HG02840 (cell line): ENCODE results near the gene EPHB2.

ENCODE experiments used
- ATAC-seq: cut with Tn5 transposase; IDR thresholded peaks from one replicate; pipeline ENCODE4 v1.9.1; 2021; ENCODE audit warnings: mild to moderate bottlenecking, moderate library complexity, moderate number of reproducible peaks; ENCODE audit not compliant: unreplicated experiment, low FRiP score

Gene EPHB2

DNA sequence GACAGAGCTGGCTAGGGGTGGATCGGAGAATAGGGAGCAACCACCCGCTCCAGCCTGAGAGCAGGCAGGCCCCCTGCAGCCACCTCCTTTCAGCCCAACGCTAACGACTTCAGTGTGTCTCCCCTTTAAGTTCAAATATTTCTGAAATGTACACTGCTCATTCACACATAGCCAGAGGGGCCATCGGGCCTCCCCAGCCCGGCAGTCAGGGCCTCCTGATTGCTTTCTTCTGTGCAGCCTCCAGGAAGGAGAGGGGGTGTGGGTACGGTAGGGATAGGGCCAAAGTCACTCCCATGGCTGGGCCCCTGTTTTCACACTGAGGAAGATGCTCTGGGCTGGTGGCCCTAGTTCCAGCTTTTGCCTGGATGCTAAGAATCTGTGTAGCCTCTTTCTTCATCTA lies 64.8 kb downstream of the EPHB2 start:
- no peak for ATAC-seq

GRCh38 chr1:22776035-22776613 lies 65.5 kb downstream of the EPHB2 start:
- no peak for ATAC-seq

- ATAC-seq = no peak
These were observed 66.9 kb downstream of the EPHB2 start for GRCh38 chr1:22777388-22778057.

DNA sequence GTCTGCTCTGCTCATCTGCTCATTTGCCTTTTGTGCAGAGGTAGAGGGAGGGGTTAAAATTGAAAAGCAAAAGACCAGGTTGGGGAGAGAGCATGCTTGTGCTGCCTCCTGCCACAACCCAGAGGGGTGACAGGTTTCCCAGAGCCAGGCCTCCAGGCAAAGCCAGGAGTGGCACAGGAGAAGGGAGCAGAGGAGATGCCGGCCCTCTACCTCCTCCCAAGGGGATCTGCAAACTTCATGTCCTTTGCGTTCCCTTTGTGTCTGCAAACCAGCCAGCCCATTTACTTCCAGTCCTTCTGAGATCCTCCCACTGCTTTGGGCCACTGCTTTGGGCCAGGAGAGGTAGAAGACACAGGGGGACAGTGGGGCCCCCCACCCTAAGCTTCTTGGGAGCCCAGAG lies 67.8 kb downstream of the EPHB2 start:
- no peak for ATAC-seq

GRCh38 chr1:22778862-22779520 lies 68.4 kb downstream of the EPHB2 start:
- ATAC-seq = no peak

DNA sequence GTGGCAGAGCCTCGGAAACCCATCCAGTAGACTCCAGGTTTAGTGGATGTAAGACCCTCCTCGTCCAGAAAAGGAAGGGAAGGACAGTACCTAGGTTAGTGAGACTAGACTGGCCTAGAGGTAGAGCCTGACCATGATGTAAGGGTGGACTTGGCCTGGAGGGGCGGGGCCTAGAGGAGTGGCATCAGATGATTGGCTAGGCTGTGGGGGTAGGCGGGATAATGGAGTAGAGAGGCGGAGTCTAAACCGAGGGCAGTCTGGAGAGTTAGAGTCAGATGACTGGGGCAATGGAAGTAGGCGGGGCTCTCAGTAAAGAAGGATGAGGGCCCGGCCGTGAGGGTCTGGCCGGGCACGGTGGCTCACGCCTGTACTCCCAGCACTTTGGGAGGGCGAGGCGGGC lies 70.1 kb downstream of the EPHB2 start:
- ATAC-seq = no peak

GRCh38 chr1:22781483-22781882 lies 70.8 kb downstream of the EPHB2 start:
- ATAC-seq = no peak

DNA sequence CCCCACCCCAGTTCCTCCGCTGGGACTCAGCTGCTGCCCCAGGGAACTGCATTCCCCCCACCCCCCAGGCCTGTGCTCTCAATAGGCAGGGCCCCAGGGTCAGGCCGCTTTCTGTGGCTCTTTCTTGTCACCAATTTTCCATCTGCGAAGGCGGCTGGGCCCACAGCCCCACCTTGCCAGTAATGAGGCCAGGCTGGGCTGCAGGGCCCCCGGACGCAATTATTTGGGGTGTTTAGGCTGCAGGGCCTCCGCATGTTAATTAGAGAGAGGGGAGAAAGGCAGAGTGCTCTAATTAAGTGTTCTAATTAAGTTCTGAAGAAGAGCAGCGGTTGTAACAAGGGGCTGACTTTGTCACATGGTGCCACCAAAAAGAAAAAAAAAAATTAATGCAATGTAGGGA lies 71.8 kb downstream of the EPHB2 start:
- ATAC-seq = no peak

- ATAC-seq = no peak
These were observed 73.7 kb downstream of the EPHB2 start for GRCh38 chr1:22784317-22784716.

DNA sequence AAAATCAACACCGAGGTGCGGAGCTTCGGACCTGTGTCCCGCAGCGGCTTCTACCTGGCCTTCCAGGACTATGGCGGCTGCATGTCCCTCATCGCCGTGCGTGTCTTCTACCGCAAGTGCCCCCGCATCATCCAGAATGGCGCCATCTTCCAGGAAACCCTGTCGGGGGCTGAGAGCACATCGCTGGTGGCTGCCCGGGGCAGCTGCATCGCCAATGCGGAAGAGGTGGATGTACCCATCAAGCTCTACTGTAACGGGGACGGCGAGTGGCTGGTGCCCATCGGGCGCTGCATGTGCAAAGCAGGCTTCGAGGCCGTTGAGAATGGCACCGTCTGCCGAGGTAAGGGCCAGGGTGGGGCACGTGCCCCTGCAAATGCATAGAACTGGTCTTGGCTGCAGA lies 74.1 kb downstream of the EPHB2 start:
- no peak for ATAC-seq

DNA sequence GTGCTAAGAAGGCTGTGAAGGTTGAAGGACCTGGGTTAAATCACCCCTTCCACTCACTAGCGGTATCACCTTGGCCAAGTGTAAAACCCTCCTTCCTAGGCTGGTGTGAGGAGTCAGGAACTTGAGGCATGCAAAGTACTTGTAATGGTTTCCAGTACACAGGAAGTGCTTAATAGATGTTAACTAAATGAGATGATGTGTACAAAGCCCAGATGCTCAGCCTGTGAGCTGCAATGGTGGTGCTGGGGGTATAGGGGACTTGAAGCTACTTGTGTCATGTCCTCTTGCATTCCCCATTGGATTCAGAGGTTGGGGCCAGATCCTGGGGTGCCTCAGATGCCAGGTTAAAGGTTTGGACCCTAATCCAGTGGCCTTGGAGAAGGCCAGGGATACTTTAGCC lies 75.5 kb downstream of the EPHB2 start:
- no peak for ATAC-seq

GRCh38 chr1:22786719-22787489 lies 76.3 kb downstream of the EPHB2 start:
- ATAC-seq = no peak

DNA sequence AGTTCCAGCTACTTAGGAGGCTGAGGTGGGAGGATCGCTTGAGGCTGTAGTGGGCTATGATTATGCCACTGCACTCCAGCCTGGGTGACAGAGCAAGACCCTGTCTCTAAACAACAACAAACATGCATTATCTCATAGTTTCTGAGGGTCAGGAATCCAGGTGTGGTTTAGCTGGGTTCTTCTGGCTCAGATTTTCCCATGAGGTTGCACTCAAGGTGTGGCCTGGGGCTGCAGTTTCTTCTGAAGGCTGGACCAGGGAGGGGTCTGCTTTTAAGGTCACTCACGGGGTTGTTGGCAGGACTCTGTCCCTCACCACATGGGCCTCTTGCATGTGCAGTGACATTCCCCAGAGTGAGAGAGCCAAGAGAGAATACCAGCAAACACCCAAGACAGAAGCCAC lies 77.0 kb downstream of the EPHB2 start:
- ATAC-seq = no peak

DNA sequence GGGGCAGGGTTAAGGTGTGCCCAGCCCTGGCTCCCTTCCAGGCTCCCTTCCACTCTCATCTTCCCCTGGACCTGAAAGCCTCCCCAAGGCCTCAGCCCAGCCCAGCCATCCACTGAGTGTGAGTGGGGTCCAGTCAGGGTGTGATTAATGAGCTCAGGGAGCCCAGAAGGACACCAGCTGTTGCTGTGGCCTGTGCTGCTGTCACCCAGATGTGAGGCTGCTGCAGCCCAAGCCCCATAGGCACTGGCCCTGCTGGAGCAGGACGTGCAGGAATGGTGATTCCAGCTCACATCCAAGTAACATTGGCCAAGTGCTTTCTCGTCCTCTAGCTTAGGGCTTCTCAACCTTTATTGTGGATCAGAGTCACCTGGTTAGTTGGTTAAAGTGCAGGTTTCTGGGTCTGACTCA lies 77.6 kb downstream of the EPHB2 start:
- no peak for ATAC-seq

GRCh38 chr1:22789356-22789994 lies 78.8 kb downstream of the EPHB2 start:
- no peak for ATAC-seq

DNA sequence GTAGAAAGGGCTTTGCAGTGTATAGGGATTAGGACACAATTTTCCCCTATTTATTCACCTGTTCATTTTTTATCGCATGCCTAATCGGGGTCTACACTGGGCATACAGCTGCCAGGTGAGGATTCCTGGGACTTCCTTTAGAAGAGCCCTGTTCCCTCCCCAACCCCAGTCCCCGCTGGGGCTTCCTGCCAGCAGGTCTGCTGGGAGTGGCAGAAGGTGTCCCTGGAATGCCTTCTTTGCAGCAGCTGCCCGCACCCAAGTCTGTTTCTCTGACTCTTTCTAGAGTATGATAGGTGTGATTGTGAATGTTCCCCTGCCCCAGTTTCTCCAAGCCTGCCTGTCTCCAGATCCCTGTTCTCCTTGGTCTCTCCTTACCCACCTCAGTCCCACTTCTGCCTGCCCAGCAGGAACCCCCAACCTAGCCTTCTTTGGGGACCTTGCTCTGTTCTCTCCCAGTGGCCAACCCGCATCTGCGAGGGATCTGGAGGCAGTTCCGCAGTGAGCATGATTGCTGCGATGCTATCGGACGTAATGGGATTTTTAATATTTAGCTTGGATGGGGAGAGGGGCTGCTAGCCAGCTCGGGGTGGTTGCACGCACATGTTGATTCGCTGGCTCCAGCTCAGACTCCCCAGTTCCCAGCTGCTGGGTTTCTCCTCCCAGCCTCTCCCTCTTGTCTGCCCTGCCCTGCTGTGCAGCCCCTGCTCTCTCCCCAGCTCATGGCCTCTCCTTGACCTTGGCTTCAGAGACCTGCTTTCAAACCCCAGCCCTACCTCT lies 79.8 kb downstream of the EPHB2 start:
- no peak for ATAC-seq

DNA sequence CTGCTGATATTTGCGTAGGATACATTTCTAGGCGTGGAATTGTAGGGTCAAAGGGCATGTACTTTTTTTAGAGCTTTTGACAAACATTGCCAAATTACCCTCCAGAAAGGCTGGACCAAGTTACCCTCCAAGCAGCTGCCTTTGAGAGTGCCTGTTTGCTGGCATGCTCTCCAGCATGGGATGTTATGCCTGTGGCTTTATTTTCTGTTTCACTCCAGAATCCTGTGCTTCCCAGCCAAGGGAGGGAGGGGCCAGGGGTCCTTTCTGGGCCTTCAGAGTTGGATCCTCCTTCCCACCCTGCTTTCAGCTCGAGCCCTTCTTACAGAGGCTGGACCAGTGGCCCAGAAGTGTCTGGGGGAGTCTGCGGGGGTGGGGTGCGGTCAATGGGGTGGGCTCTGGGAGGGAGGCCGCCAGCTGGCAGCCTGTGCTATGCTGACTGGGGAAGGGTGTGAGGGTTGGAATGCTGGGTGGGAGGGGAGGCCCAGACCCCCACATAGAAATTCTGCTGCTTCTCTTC lies 81.2 kb downstream of the EPHB2 start:
- ATAC-seq = no peak

GRCh38 chr1:22792396-22793160 lies 81.9 kb downstream of the EPHB2 start:
- ATAC-seq = no peak

- no peak for ATAC-seq
These were observed 83.0 kb downstream of the EPHB2 start for GRCh38 chr1:22793647-22794046.
